HG03575 (cell line): ENCODE measurements around the gene FMC1.
A peak's percentile ranks its signal among the peaks of the same experiment; 100 is the strongest.
"Not testable (repeated sequence)": the region's sequence is repeated elsewhere in the genome, so short reads cannot be mapped to it uniquely, and the experiment has no call there.

Experiments
- ATAC-seq: cut with Tn5 transposase; IDR thresholded peaks from one replicate; pipeline ENCODE4 v1.9.1; 2021; ENCODE audit not compliant: unreplicated experiment, insufficient number of reproducible peaks, low FRiP score; ENCODE audit errors: extremely low read depth

Gene FMC1

GRCh38 chr7:139339025-139339424, 2.1 kb upstream of the FMC1 start:
- ATAC-seq: no peak

DNA sequence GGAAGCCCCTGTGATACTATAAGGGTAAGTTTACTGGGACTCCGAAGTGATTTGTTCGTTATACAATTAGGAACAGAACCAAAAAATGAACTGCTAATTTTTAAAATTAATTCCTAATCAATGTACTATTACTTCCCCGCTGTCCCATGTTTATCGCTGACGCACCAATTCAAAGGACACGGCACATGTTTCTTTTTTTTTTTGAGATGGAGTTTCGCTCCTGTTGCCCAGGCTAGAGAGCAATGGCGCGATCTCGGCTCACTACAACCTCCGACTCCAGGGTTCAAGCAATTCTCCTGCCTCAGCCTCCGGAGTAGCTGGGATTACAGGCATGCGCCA, 1.5 kb upstream of the FMC1 start:
- no peak for ATAC-seq

GRCh38 chr7:139340037-139340807, 915 bp upstream of the FMC1 start:
- ATAC-seq: peak; percentile 85

DNA sequence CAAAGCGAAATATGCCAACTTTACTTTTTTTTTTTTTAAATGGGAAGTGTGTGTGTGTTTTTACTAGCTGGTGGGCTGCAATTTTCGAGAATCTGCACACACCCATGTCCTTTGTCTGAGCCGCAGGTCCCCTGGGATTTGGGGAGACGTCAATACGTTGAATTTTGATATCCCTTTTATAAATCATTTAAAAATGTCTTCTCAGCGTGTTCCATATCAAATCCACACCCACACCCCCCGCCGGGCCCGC, 404 bp upstream of the FMC1 start:
- ATAC-seq: no peak

DNA sequence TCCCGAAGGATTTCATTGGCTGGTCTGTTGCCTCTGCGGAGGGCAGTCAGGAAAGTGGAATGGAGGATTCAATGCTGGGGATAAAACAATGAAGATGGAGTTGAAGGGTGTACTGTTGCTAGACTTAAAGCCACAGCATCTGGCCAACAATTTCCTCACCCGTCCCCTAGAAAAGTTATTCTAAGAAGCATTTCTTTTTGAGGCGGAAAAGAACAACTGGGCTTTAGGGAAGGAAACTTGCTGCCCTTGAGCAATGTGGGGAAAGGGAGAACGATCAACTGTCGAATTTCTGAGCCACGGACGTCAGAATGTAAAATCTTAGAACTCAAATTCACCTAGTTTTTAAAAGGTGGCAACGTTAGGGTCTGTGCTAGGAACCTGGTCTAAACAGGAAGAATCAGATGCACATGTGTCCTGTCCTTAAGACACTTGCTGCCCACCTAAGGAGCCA, 664 bp downstream of the FMC1 start:
- ATAC-seq: peak; percentile 14

GRCh38 chr7:139345042-139345441, 3.9 kb downstream of the FMC1 start:
- no peak for ATAC-seq

DNA sequence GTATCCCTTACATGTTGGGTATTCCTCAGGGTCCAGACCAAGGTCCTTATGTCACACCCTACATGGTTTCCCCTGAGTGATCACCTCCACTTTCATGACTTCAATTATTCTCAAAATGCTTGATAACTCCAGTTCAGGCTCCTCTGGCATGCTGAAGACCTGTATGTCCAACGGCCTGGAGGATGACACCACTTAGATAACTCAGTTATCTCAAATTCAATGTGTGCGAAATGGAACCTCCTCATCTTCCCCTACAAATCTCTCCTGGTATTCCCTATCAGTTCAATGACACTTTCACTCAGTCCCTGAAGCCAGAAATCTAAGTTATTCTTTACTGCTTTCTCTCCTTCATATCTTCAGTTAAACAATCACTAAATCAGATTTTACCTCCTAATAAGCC, 9.9 kb downstream of the FMC1 start:
- no peak for ATAC-seq

DNA sequence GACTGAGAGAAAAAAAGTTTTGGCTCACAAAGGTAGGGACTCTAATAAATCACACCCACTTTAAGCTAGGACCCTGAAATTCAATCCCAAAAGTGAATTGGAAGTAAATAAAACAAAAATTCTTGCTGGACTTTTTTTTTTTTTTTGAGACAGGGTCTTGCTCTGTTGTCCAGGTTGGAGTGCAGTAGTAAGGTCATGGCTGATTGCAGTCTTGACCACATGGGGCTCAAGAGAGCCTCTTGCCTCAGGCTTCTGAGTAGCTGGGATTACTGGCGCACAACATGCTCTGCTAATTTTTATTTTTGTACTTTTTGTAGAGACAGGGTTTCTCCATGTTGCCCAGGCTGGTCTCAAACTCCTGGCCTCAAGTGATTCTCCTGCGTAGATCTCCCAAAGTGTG, 13.6 kb downstream of the FMC1 start:
- ATAC-seq: no peak

- no peak for ATAC-seq
Measured at GRCh38 chr7:139355320-139355719, 14.2 kb downstream of the FMC1 start.

DNA sequence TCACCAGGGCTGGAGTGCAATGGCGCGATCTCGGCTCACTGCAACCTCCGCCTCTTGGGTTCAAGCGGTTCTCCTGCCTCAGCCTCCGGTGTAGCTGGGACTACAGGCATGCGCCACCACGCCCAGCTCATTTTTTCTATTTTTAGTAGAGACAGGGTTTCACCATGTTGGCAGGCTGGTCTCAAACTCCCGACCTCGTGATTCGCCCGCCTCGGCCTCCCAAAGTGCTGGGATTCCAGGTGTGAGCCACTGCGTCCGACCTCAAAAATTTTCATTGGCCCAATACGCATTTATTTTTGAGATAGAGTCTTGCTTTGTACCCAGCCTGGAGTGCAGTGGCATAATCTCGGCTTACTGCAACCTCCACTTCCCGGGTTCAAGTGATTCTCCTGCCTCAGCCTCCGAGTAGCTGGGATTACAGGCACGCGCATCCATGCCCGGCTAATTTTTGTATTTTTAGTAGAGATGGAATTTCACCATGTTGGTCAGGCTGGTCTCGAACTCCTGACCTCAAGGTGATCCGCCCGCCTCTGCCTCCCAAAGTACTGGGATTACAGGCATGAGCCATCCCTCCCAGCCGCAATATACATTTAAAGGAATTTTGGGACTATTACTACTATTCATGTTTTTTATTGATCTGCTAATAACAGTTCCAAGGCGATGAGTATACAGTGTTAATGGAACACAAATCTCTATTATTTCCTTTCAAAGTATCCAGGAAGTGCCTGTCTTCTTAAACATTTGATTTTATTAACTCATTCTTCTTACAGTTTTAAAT, 16.8 kb downstream of the FMC1 start:
- ATAC-seq: not testable (repeated sequence)

GRCh38 chr7:139358541-139359365, 17.6 kb downstream of the FMC1 start:
- no peak for ATAC-seq

- peak; percentile 38 for ATAC-seq
Measured at GRCh38 chr7:139359366-139360209, 18.5 kb downstream of the FMC1 start, which contains the start of gene LUC7L2. Gene LUC7L2, plus strand, starts transcription at chr7:139359894. Its CDS starts 368 bp downstream, at chr7:139360262.

DNA sequence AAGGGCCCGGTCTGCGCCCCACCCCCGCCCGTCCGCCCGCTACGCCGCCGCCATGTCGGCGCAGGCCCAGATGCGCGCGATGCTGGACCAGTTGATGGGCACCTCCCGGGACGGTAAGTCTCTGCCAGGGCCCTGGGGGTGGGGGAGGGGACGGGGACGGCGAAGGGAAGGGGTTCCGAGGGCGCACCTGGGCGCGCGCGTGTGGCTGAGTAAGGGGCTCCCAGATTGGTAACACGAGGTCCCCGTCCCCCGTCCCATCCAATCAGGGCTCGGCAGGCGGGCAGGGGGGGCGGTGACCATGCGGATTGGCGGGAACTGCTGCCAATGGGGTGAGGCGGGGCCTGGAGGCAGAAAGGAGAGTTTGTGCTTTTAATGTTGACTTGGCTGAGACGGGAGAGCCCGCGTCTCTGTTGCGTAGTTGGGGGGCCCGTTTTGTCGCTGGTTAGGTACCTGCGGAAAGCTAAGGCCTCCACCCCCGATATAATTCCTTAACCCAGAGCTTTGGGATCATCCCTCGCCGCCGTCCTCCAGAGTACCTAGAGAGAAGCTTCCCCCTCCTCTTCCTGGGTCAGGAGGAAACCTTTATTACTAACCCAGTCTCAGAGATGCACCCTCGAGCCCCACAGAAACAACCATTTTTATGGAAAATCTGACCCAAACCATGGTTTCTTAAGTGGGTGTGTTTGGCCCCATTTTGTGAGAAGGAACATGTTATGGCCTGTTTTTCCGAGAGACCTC, 19.2 kb downstream of the FMC1 start:
- no peak for ATAC-seq

DNA sequence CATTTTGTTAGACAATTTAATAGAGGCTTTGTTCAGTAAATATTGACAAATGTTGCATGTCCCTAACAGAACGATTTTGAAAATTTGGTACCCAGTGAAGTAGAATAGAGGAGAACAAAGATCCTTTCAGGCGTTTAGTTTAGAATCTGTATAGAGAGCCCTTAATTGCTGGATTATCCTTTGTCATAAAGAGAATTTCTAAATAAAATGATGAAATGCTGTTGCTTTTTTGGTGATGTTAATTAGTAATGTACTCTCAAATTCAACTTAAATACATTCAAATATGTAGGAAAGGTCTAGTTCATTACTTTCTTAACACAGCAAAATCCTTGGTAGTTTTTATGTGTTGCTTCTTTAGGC, 19.8 kb downstream of the FMC1 start:
- ATAC-seq: no peak

DNA sequence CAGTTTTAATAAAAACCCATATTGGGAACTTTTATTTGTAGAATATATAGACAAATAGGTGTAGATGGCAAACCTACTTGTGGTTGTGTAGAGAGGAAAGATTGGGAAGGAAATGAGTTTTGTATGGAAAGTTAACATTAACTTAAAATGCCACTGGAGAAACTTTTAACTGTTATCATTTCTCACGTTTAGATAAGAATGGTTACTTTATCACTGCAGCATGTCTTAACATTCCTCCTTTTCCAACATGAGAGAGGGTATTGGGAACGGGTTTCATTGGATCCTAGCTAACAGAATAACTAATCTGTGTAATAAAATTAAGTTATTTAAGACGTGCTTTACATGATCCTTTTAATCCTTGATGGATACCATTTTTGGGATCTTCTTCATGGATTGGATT, 20.4 kb downstream of the FMC1 start:
- ATAC-seq: no peak

DNA sequence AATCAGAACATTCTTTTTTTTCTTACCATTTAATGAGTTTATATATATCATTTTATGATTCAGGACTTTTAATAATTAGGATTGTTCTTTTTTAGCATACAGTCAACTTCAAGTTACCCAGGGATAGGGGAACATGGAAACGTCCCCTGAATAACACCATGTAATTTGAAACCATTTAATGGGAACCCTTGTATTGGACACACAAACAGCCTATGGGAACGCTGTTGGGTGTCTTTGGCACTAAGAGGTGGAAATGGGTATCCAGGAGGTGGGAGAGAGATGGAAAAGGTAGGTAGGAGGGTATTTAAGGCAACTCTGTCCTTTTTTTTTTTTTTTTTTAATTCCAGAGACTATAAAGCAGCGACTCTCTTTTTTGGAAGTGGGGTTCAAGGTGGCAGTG, 21.2 kb downstream of the FMC1 start:
- no peak for ATAC-seq

GRCh38 chr7:139362981-139363380, 21.8 kb downstream of the FMC1 start:
- ATAC-seq: no peak

DNA sequence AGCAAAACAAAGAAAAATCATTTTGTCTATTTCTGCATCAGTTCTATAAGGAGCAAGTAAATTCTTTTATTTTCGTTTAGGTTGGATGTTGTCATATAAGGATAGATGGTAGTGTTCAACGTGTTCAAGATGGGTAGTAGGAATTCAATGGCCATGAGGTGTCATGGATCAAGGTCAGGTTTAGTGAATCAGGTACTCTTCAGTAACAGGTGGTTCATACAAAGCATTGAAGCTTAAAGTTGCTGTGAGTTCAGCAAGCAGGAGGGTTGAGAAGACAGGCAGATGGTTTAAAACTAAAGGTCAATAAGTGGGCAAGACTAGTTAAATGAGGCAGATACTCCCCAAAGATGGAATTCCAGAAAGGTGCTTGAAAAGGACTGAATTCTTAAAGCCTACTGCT, 24.2 kb downstream of the FMC1 start:
- ATAC-seq: no peak
